Measurements from ENCODE around the gene RNF213. TPM values are rescaled to one million over a fixed set of nuclear protein-coding genes. Genes with fewer than 3 reads are reported as not detected.

Gene RNF213
- total RNA-seq, 3 donors from 2014 or later: 135 to 143 (median 136) TPM

- intact Hi-C loops (cut with DNase I, micrococcal nuclease): no loop called here
- ATAC-seq: peak; percentile 16
- Histone ChIP-seq H3K9me3 (no peaks in the 10 kb centered on the region), H3K36me3 (ENCODE audit: low read depth) (peaks cover 27% of the 10 kb centered on the region), H3K4me1 (ENCODE audit: low read depth) (no peaks in the 10 kb centered on the region), H3K4me3 (no peak overlapping the region)
- no peak for DNase-seq
- no peak for TF ChIP-seq CTCF (IDR thresholded peaks at IDR 0.05)
Measured at GRCh38 chr17:80361495-80362220, 101.0 kb downstream of the RNF213 start.

- intact Hi-C loops (cut with DNase I, micrococcal nuclease): no loop called here
- Histone ChIP-seq H3K36me3 (ENCODE audit: low read depth) (peaks cover 27% of the 10 kb centered on the region), H3K4me3 (no peak overlapping the region), H3K4me1 (ENCODE audit: low read depth) (no peaks in the 10 kb centered on the region), H3K9me3 (no peaks in the 10 kb centered on the region)
- ATAC-seq: no peak
- TF ChIP-seq CTCF (IDR thresholded peaks at IDR 0.05): no peak
- DNase-seq: no peak
Measured at GRCh38 chr17:80362428-80363119, 101.9 kb downstream of the RNF213 start.

- Histone ChIP-seq H3K9me3 (no peaks in the 10 kb centered on the region), H3K36me3 (ENCODE audit: low read depth) (peaks cover 27% of the 10 kb centered on the region), H3K4me1 (ENCODE audit: low read depth) (no peaks in the 10 kb centered on the region), H3K4me3 (no peak overlapping the region)
- ATAC-seq (no peak), DNase-seq (no peak)
- no peak for TF ChIP-seq CTCF (IDR thresholded peaks at IDR 0.05)
- intact Hi-C loops (cut with DNase I, micrococcal nuclease): no loop called here
Measured at GRCh38 chr17:80363120-80363515, 102.5 kb downstream of the RNF213 start.

- intact Hi-C loops (cut with DNase I, micrococcal nuclease): no loop called here
- DNase-seq: no peak
- peaks cover 27% of the 10 kb centered on the region for H3K36me3 ChIP-seq (ENCODE audit: low read depth)
- no peak for TF ChIP-seq CTCF (IDR thresholded peaks at IDR 0.05)
- no peaks in the 10 kb centered on the region for H3K4me1 ChIP-seq (ENCODE audit: low read depth)
- peak; percentile 7 for ATAC-seq
- no peak overlapping the region for H3K4me3 ChIP-seq
- no peaks in the 10 kb centered on the region for H3K9me3 ChIP-seq
Measured at GRCh38 chr17:80363518-80364090, 103.0 kb downstream of the RNF213 start.

GRCh38 chr17:80364091-80364691 is 103.5 kb downstream of the RNF213 start:
- H3K4me1 ChIP-seq (ENCODE audit: low read depth): no peaks in the 10 kb centered on the region
- DNase-seq: peak in 1 of 3 donors; percentile 15
- ATAC-seq: peak; percentile 15
- no peak for TF ChIP-seq CTCF (IDR thresholded peaks at IDR 0.05)
- no peaks in the 10 kb centered on the region for H3K9me3 ChIP-seq
- H3K36me3 ChIP-seq (ENCODE audit: low read depth): peaks cover 27% of the 10 kb centered on the region
- no peak overlapping the region for H3K4me3 ChIP-seq
- intact Hi-C loops (cut with DNase I, micrococcal nuclease): no loop called here
